DND-41 (cell line): ENCODE results near the gene TPD52L1.
"Not testable (repeated sequence)": the region's sequence is repeated elsewhere in the genome, so short reads cannot be mapped to it uniquely, and the experiment has no call there.

Experiments used
- ATAC-seq: fragments of 200-7000 bp; cut with Tn5 transposase; 3 replicates; pipeline ENCODE4 v1.9.1; 2021; ENCODE audit warnings: low read depth; ENCODE audit not compliant: insufficient read depth
- DNase-seq: peaks from one replicate; pipeline ENCODE4 v3.0.0-alpha.2; 2020
- H2AFZ ChIP-seq: 2 replicates; pipeline ENCODE4 v1.6.0; 2012; ENCODE audit warnings: low read depth, low read length
- H3K27ac ChIP-seq: 2 replicates; pipeline ENCODE4 v1.5.1; 2012; ENCODE audit warnings: low read length, inconsistent platforms
- H3K27me3 ChIP-seq: fragments of 200-600 bp; sonication (generic); 2 replicates; pipeline ENCODE4 v1.6.0; 2012; ENCODE audit warnings: low read length, mild to moderate bottlenecking, inconsistent platforms; ENCODE audit not compliant: insufficient read depth, poor library complexity
- H3K36me3 ChIP-seq: 2 replicates; pipeline ENCODE4 v1.5.1; 2012; ENCODE audit warnings: low read length, inconsistent platforms; ENCODE audit not compliant: insufficient read depth
- H3K4me1 ChIP-seq: 2 replicates; pipeline ENCODE4 v1.5.1; 2012; ENCODE audit warnings: mild to moderate bottlenecking, low read length; ENCODE audit not compliant: insufficient read depth
- H3K4me2 ChIP-seq: 2 replicates; pipeline ENCODE4 v1.6.0; 2012; ENCODE audit warnings: mild to moderate bottlenecking, moderate library complexity, low read length, inconsistent platforms; ENCODE audit not compliant: insufficient read depth
- H3K4me3 ChIP-seq, 2 experiments: fragments of 200-600 bp in 1 of 2; shearing (Covaris generic) in 1 of 2; 2 replicates each; pipeline ENCODE4 v1.5.1; 2012 to 2016; ENCODE audit warnings: inconsistent platforms in 2 of 2, low read length in 2 of 2, mild to moderate bottlenecking in 2 of 2, low read depth in 1 of 2, moderate library complexity in 1 of 2
- H3K79me2 ChIP-seq: 2 replicates; pipeline ENCODE4 v1.6.0; 2012; ENCODE audit warnings: low read length, inconsistent platforms; ENCODE audit not compliant: insufficient read depth
- H3K9ac ChIP-seq: 2 replicates; pipeline ENCODE4 v1.6.0; 2012; ENCODE audit warnings: low read depth, mild to moderate bottlenecking, inconsistent platforms, low read length, moderate library complexity
- H3K9me3 ChIP-seq: 2 replicates; pipeline ENCODE4 v1.5.1; 2012; ENCODE audit warnings: low read length, moderate library complexity, mild to moderate bottlenecking, inconsistent platforms; ENCODE audit not compliant: insufficient read depth, severe bottlenecking
- H4K20me1 ChIP-seq: 2 replicates; pipeline ENCODE4 v1.6.0; 2012; ENCODE audit warnings: low read length; ENCODE audit not compliant: insufficient read depth
- EZH2 ChIP-seq: IDR thresholded peaks from 3 replicates; pipeline ENCODE4 v1.6.1; 2012; ENCODE audit warnings: borderline replicate concordance, low read depth, mild to moderate bottlenecking, moderate library complexity, low read length, inconsistent platforms; ENCODE audit not compliant: severe bottlenecking
- TF ChIP-seq, protein P1 (sequence below): IDR thresholded peaks from 2 replicates; pipeline ENCODE4 v1.5.1; 2012; ENCODE audit warnings: borderline replicate concordance, low read length, moderate library complexity, mild to moderate bottlenecking; ENCODE audit not compliant: poor library complexity, severe bottlenecking; ENCODE audit errors: extremely low read depth

TPD52L1 gene

GRCh38 chr6:125123468-125124048 is 30.0 kb upstream of the TPD52L1 start:
- no peak overlapping the region for H3K4me3 ChIP-seq
- H3K27me3 ChIP-seq, result no peaks in the 10 kb centered on the region
- H3K27ac ChIP-seq, result no peak overlapping the region
- H2AFZ ChIP-seq, result no peak overlapping the region
- H3K36me3 ChIP-seq, result no peaks in the 10 kb centered on the region
- no peak overlapping the region for H3K9ac ChIP-seq
- H3K79me2 ChIP-seq, result no peaks in the 10 kb centered on the region
- ATAC-seq (no peak), DNase-seq (no peak)
- H3K4me1 ChIP-seq, result no peaks in the 10 kb centered on the region
- H4K20me1 ChIP-seq, result no peaks in the 10 kb centered on the region
- TF ChIP-seq, protein P1, sequence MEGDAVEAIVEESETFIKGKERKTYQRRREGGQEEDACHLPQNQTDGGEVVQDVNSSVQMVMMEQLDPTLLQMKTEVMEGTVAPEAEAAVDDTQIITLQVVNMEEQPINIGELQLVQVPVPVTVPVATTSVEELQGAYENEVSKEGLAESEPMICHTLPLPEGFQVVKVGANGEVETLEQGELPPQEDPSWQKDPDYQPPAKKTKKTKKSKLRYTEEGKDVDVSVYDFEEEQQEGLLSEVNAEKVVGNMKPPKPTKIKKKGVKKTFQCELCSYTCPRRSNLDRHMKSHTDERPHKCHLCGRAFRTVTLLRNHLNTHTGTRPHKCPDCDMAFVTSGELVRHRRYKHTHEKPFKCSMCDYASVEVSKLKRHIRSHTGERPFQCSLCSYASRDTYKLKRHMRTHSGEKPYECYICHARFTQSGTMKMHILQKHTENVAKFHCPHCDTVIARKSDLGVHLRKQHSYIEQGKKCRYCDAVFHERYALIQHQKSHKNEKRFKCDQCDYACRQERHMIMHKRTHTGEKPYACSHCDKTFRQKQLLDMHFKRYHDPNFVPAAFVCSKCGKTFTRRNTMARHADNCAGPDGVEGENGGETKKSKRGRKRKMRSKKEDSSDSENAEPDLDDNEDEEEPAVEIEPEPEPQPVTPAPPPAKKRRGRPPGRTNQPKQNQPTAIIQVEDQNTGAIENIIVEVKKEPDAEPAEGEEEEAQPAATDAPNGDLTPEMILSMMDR, result no peak
- no peak for TF ChIP-seq EZH2
- no peaks in the 10 kb centered on the region for H3K9me3 ChIP-seq
- H3K4me2 ChIP-seq, result no peak overlapping the region

GRCh38 chr6:125124049-125124669 is 29.4 kb upstream of the TPD52L1 start:
- H3K4me2 ChIP-seq, result no peak overlapping the region

DNA sequence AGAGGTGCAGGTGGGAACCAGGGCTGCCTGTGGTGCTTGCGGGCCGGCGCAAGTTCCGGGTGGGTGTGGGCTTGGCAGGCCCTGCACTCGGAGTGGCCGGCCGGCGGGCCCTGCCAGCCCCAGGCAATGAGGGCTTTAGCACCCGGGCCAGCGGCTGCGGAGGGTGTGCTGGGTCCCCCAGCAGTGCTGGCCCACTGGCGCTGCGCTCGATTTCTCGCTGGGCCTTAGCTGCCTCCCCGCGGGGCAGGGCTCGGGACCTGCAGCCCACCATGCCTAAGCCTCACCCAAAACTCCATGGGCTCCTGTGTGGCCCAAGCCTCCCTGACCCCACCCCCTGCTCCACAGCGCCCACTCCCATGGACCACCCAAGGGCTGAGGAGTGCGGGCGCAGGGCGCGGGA is 27.7 kb upstream of the TPD52L1 start:
- H3K79me2 ChIP-seq, H3K9ac ChIP-seq, H3K36me3 ChIP-seq, H3K4me3 ChIP-seq, H2AFZ ChIP-seq, H3K4me1 ChIP-seq, ATAC-seq, DNase-seq, H3K27me3 ChIP-seq, H3K27ac ChIP-seq, H3K4me2 ChIP-seq, H4K20me1 ChIP-seq, H3K9me3 ChIP-seq: not testable (repeated sequence)

More at GRCh38 chr6:125124049-125124669, 29.4 kb upstream of the TPD52L1 start:
- H3K79me2 ChIP-seq, result no peaks in the 10 kb centered on the region
- H3K9me3 ChIP-seq, result no peaks in the 10 kb centered on the region
- H4K20me1 ChIP-seq, result no peaks in the 10 kb centered on the region
- H3K27me3 ChIP-seq, result no peaks in the 10 kb centered on the region
- H3K27ac ChIP-seq, result no peak overlapping the region
- no peak overlapping the region for H3K4me3 ChIP-seq
- no peaks in the 10 kb centered on the region for H3K4me1 ChIP-seq
- TF ChIP-seq, protein P1, result no peak
- no peak for TF ChIP-seq EZH2
- H3K9ac ChIP-seq, result no peak overlapping the region
- no peak overlapping the region for H2AFZ ChIP-seq
- no peaks in the 10 kb centered on the region for H3K36me3 ChIP-seq
- ATAC-seq, result no peak
- DNase-seq, result no peak

DNA sequence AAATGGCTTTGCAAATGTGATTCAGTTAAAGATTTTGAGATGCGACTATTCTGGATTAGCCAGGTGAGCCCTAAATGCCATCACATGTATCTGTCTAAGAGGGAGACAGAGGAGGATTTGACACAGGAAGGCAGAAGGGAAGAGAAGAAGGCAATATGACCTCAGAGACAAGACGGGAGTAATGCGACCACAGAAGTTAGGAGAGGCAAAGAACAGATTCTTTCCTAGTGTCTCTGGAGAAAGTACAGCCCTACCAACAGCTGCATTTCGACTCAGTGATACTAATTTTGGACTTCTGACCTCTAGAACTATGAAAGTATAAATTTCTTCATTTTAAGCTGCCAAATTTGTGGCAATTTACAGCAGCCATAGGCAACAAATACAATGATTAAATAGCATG is 24.2 kb upstream of the TPD52L1 start:
- no peaks in the 10 kb centered on the region for H3K9me3 ChIP-seq
- no peak overlapping the region for H3K9ac ChIP-seq
- TF ChIP-seq EZH2, result no peak
- TF ChIP-seq, protein P1, result no peak
- H3K36me3 ChIP-seq, result no peaks in the 10 kb centered on the region
- no peak overlapping the region for H3K27ac ChIP-seq
- no peak overlapping the region for H3K4me3 ChIP-seq
- H4K20me1 ChIP-seq, result no peaks in the 10 kb centered on the region
- DNase-seq (no peak), ATAC-seq (no peak)
- no peak overlapping the region for H3K4me2 ChIP-seq
- H3K4me1 ChIP-seq, result no peaks in the 10 kb centered on the region
- H3K79me2 ChIP-seq, result no peaks in the 10 kb centered on the region
- H2AFZ ChIP-seq, result no peak overlapping the region
- no peaks in the 10 kb centered on the region for H3K27me3 ChIP-seq
